Cardiac fibroblast (primary cell): ENCODE results near the gene PCDH9.
A peak's percentile ranks its signal among the peaks of the same experiment; 100 is the strongest.

ENCODE experiments used
- DNase-seq, 2 donors: peaks; one replicate each; pipeline versions ENCODE4 v3.0.0 to v3.0.0-alpha.2; 2010; ENCODE audit warnings: low read depth in 2 of 2
- H3K4me3 ChIP-seq, 2 donors: replicated peaks in 1 of 2; 1 replicate in 1 of 2; 2 replicates in 1 of 2; pipeline ENCODE4 v1.5.1; 2011; ENCODE audit warnings: low read depth in 2 of 2, low read length in 2 of 2, mild to moderate bottlenecking in 2 of 2, moderate library complexity in 1 of 2
- CTCF ChIP-seq: IDR thresholded peaks from one replicate; pipeline ENCODE4 v1.5.1; 2011; ENCODE audit warnings: low read depth, mild to moderate bottlenecking, low read length, inconsistent platforms

PCDH9 gene

GRCh38 chr13:66323745-66324347, 906.3 kb downstream of the PCDH9 start:
- peak in 1 of 2 donors; percentile 24 for DNase-seq
- no peak overlapping the region for H3K4me3 ChIP-seq
- TF ChIP-seq CTCF = no peak

GRCh38 chr13:66322936-66323335, 907.2 kb downstream of the PCDH9 start:
- DNase-seq = no peak
- H3K4me3 ChIP-seq = no peak overlapping the region
- no peak for TF ChIP-seq CTCF

- no peak for TF ChIP-seq CTCF
- H3K4me3 ChIP-seq = no peak overlapping the region
- no peak for DNase-seq
Measured at GRCh38 chr13:66322193-66322740, 907.9 kb downstream of the PCDH9 start.

- TF ChIP-seq CTCF = no peak
- DNase-seq = no peak
- H3K4me3 ChIP-seq = no peak overlapping the region
Measured at GRCh38 chr13:66314911-66315310, 915.2 kb downstream of the PCDH9 start.

- TF ChIP-seq CTCF = no peak
- DNase-seq = peak; percentile 68 to 82
Measured at GRCh38 chr13:66313413-66313812, 916.7 kb downstream of the PCDH9 start.

GRCh38 chr13:66312312-66313087, 917.6 kb downstream of the PCDH9 start:
- TF ChIP-seq CTCF = no peak
- peak; percentile 77 to 93 for DNase-seq
- no peak overlapping the region for H3K4me3 ChIP-seq

More at GRCh38 chr13:66313413-66313812, 916.7 kb downstream of the PCDH9 start:
- no peak overlapping the region for H3K4me3 ChIP-seq
